Globus pallidus (tissue), 1 donor: ENCODE data around the gene C22orf39.
"Not testable (repeated sequence)": the region's sequence is repeated elsewhere in the genome, so short reads cannot be mapped to it uniquely, and the experiment has no call there.

Source experiments
- DNase-seq: peaks from one replicate; pipeline ENCODE4 v3.0.0-alpha.2; 2015; ENCODE audit warnings: low spot score

Gene C22orf39

GRCh38 chr22:19453718-19454117 lies 6.2 kb upstream of the C22orf39 start:
- no peak for DNase-seq

- DNase-seq: no peak
Observed at GRCh38 chr22:19451570-19451969, 4.1 kb upstream of the C22orf39 start.

GRCh38 chr22:19450363-19451175 lies 3.1 kb upstream of the C22orf39 start:
- no peak for DNase-seq

- no peak for DNase-seq
Observed at GRCh38 chr22:19449422-19449767, 1.9 kb upstream of the C22orf39 start.

GRCh38 chr22:19448739-19449421 lies 1.4 kb upstream of the C22orf39 start:
- no peak for DNase-seq

- peak; percentile 31 for DNase-seq
Observed at GRCh38 chr22:19448076-19448607, 631 bp upstream of the C22orf39 start.

- no peak for DNase-seq
Observed at GRCh38 chr22:19446603-19447329, 745 bp downstream of the C22orf39 start.

- DNase-seq: not testable (repeated sequence)
Observed at GRCh38 chr22:19445279-19445982, 2.1 kb downstream of the C22orf39 start.

GRCh38 chr22:19443544-19444211 lies 3.8 kb downstream of the C22orf39 start:
- DNase-seq: no peak

- DNase-seq: no peak
Observed at GRCh38 chr22:19442166-19442565, 5.3 kb downstream of the C22orf39 start.

- DNase-seq: no peak
Observed at GRCh38 chr22:19440411-19441195, 6.9 kb downstream of the C22orf39 start.

GRCh38 chr22:19438298-19438697 lies 9.2 kb downstream of the C22orf39 start:
- DNase-seq: no peak

- DNase-seq: not testable (repeated sequence)
Observed at GRCh38 chr22:19436444-19437161, 10.9 kb downstream of the C22orf39 start.

GRCh38 chr22:19434829-19435580 lies 12.5 kb downstream of the C22orf39 start:
- DNase-seq: no peak

- DNase-seq: no peak
Observed at GRCh38 chr22:19434401-19434800, 13.1 kb downstream of the C22orf39 start.

- DNase-seq: peak; percentile 94
Observed at GRCh38 chr22:19432133-19432851, 15.2 kb downstream of the C22orf39 start, which contains the start of gene MRPL40. TSS of gene MRPL40 (plus strand) at chr22:19432545. CDS start at chr22:19432555, 10 bp downstream.

- peak; percentile 71 for DNase-seq
Observed at GRCh38 chr22:19431649-19432132, 15.8 kb downstream of the C22orf39 start, which contains the start of gene HIRA. TSS of gene HIRA (minus strand) at chr22:19431733. CDS start at chr22:19431476, 257 bp downstream.
